Small intestine (tissue), 16 donors: ENCODE data around the gene HBM. TPM values are rescaled to one million over a fixed set of nuclear protein-coding genes. Genes with fewer than 3 reads are reported as not detected.

ENCODE experiments used
- DNase-seq, 2 donors: peaks; one replicate each; pipeline versions ENCODE4 v3.0.0 to v3.0.0-alpha.2; 2013
- FAIRE-seq: peaks from 2 replicates; lab custom pipeline; 2012; peaks lifted over from hg19 to GRCh38; lab: Jason Lieb, UNC
- H3K27ac ChIP-seq, 3 donors: one replicate each; pipeline ENCODE4 v1.5.1; 2013; ENCODE audit warnings: low read length in 2 of 3, mild to moderate bottlenecking in 2 of 3, control low read depth in 1 of 3, inconsistent platforms in 1 of 3, low read depth in 1 of 3, moderate library complexity in 1 of 3
- H3K27me3 ChIP-seq, 3 donors: one replicate each; pipeline ENCODE4 v1.6.1; 2013; ENCODE audit warnings: low read length in 3 of 3, inconsistent platforms in 1 of 3; ENCODE audit not compliant: control insufficient read depth in 3 of 3, insufficient read depth in 3 of 3
- H3K36me3 ChIP-seq, 3 donors: one replicate each; pipeline ENCODE4 v1.6.1; 2013; ENCODE audit warnings: low read length in 3 of 3, inconsistent platforms in 1 of 3, low read depth in 1 of 3, mild to moderate bottlenecking in 1 of 3, moderate library complexity in 1 of 3; ENCODE audit not compliant: control insufficient read depth in 3 of 3, insufficient read depth in 2 of 3
- H3K4me1 ChIP-seq, 3 donors: one replicate each; pipeline ENCODE4 v1.6.1; 2013; ENCODE audit warnings: low read length in 2 of 3, inconsistent platforms in 1 of 3, low read depth in 1 of 3, mild to moderate bottlenecking in 1 of 3, moderate library complexity in 1 of 3; ENCODE audit not compliant: control insufficient read depth in 3 of 3, insufficient read depth in 2 of 3
- H3K4me3 ChIP-seq, 3 donors: one replicate each; pipeline ENCODE4 v1.5.1; 2013; ENCODE audit warnings: low read length in 3 of 3, control low read depth in 1 of 3, inconsistent platforms in 1 of 3, low read depth in 1 of 3, mild to moderate bottlenecking in 1 of 3, moderate library complexity in 1 of 3
- H3K9me3 ChIP-seq, 2 donors: one replicate each; pipeline ENCODE4 v1.6.1; 2013; ENCODE audit warnings: low read depth in 1 of 2, low read length in 1 of 2; ENCODE audit not compliant: control insufficient read depth in 2 of 2, insufficient read depth in 1 of 2
- WGBS, 3 donors: extraction: QIAGEN DNeasy Blood & Tissue Kit; methylation state at CpG; one replicate each; pipeline ENCODE4 v1.1.7; 2013; 5-methylcytosine and 5-hydroxymethylcytosine counted together
- long read RNA-seq, 10 donors: transcript quantifications; one replicate each; lab custom pipeline, GENCODE V29; 2026
- polyA plus RNA-seq, 4 donors: library from polyadenylated mRNA; stranded (reverse) in 3 of 4; unstranded in 1 of 4; fragments of 200-250 nt in 3 of 4; fragments of 120-200 nt in 1 of 4; gene quantifications; one replicate each; pipeline versions ENCODE4 v1.2.1 to v1.2.3, GENCODE V29; 2013
- donor health status: healthy with polysubstance abuse.
- donor health status: control.
- donor health status: control.
- donor health status: Bipolar disorder and iron deficiency.
- donor health status: healthy.

The HBM gene, protein sequence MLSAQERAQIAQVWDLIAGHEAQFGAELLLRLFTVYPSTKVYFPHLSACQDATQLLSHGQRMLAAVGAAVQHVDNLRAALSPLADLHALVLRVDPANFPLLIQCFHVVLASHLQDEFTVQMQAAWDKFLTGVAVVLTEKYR
- polyA plus RNA-seq, result 1 to 10 TPM in 1 of 4 donors, not detected in 3; 1.8 TPM
- long read RNA-seq, donor 1, result 0 reads
- long read RNA-seq, donor 2, partial matches to known transcripts, result 0 of 2 reads
- long read RNA-seq, donor 2, other reads (novel, unspliced or antisense), result 0 of 2 reads
- long read RNA-seq, donor 3, partial matches to known transcripts, result 0 of 1 reads
- long read RNA-seq, donor 3, other reads (novel, unspliced or antisense), result 0 of 1 reads
- long read RNA-seq, donor 4, result 0 reads
- long read RNA-seq, donor 5, transcript HBM-201 (3 exons, 506 nt), result major isoform, 5 of 5 reads
- long read RNA-seq, donor 5, partial matches to known transcripts, result 0 of 5 reads
- long read RNA-seq, donor 5, other reads (novel, unspliced or antisense), result 0 of 5 reads
- long read RNA-seq, donor 6, result 0 reads
- long read RNA-seq, donor 7, transcript HBM-201 (3 exons, 506 nt), result major isoform, 17 of 17 reads
- long read RNA-seq, donor 7, partial matches to known transcripts, result 0 of 17 reads
- long read RNA-seq, donor 7, other reads (novel, unspliced or antisense), result 0 of 17 reads
- long read RNA-seq, donor 8, result 0 reads
- long read RNA-seq, donor 9, partial matches to known transcripts, result 0 of 1 reads
- long read RNA-seq, donor 9, other reads (novel, unspliced or antisense), result 0 of 1 reads
- long read RNA-seq, donor 10, transcript HBM-201 (3 exons, 506 nt), result major isoform, 13 of 42 reads
- long read RNA-seq, donor 10, partial matches to known transcripts, result 22 of 42 reads
- long read RNA-seq, donor 10, other reads (novel, unspliced or antisense), result 7 of 42 reads

DNA sequence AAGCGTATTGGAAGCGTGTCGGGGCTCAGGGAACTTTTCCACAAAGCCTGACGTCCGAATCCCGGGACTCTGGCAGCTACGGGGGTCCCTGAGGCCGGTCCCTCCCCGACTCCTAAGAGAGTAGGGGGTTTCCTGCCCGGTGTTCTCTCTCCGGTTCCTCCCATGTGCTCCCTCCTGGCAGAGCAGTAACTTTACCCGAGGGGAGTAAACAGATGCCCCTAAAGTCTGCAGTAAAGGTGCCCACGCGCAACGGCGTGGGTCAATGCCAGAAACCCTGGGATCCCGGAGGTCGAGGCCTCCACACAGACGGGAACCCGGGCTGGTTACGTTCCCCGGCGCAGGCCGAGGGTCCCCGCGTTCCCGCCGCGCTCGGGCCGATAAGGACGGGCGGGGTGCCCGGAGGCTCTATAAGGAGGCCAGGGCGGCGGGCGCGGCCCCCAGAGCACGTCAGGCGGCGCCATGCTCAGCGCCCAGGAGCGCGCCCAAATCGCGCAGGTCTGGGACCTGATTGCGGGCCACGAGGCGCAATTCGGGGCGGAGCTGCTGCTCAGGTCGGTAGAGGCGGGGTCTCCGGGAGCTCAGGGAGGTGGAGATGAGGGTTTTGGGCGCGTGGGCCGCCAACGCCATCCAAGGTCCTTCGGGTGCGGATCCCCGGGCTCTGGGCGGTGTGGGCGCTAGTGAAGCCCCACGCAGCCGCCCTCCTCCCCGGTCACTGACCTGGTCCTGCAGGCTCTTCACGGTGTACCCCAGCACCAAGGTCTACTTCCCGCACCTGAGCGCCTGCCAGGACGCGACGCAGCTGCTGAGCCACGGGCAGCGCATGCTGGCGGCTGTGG, at the start of gene HBM:
TSS of gene HBM (plus strand) at position 440 of the 836 bp plus-strand sequence. CDS start at position 460, 20 bp downstream.
- Histone ChIP-seq H3K36me3 (no peaks in the 10 kb centered on the region), H3K4me1 (peaks cover 0 to 6% (median 3%) of the 10 kb centered on the region in 3 donors), H3K27me3 (peaks cover 5 to 58% (median 33%) of the 10 kb centered on the region in 3 donors), H3K27ac (no peak within 1 kb of the TSS), H3K9me3 (no peaks in the 10 kb centered on the region), H3K4me3 (no peak within 1 kb of the TSS)
- DNase-seq, result no peak
- no peak for FAIRE-seq
- 3 to 4% (median 3%) methylated on average over 59 to 75 of the region's 75 CpGs for WGBS, 3 donors

DNA sequence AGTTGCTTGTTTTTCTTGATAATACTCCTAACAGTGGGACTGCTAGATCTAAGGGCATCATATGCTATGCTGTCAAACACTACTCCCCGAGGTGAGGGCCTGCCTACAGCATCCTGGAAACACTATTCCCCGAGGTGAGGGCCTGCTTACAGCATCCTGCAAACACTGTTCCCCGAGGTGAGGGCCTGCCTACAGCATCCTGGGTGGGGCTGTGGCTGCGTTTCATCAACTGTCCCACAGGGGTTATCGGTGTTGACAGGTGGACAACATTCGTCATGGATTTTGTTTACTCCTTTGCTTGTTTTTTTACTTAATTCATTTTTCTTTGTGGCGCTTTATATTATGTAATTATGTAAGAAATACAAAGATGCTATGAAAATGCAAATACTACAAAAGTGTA, 49.8 kb upstream of the HBM start:
- Histone ChIP-seq H3K27ac (no peak overlapping the region), H3K9me3 (no peaks in the 10 kb centered on the region), H3K27me3 (no peaks in the 10 kb centered on the region), H3K4me1 (peaks cover 0 to 15% (median 0%) of the 10 kb centered on the region in 3 donors), H3K36me3 (peaks cover 0 to 60% (median 0%) of the 10 kb centered on the region in 3 donors), H3K4me3 (no peak overlapping the region)
- FAIRE-seq, result no peak
- 67 to 80% (median 76%) methylated on average over 7 of the region's 7 CpGs for WGBS, 3 donors
- DNase-seq, result no peak

DNA sequence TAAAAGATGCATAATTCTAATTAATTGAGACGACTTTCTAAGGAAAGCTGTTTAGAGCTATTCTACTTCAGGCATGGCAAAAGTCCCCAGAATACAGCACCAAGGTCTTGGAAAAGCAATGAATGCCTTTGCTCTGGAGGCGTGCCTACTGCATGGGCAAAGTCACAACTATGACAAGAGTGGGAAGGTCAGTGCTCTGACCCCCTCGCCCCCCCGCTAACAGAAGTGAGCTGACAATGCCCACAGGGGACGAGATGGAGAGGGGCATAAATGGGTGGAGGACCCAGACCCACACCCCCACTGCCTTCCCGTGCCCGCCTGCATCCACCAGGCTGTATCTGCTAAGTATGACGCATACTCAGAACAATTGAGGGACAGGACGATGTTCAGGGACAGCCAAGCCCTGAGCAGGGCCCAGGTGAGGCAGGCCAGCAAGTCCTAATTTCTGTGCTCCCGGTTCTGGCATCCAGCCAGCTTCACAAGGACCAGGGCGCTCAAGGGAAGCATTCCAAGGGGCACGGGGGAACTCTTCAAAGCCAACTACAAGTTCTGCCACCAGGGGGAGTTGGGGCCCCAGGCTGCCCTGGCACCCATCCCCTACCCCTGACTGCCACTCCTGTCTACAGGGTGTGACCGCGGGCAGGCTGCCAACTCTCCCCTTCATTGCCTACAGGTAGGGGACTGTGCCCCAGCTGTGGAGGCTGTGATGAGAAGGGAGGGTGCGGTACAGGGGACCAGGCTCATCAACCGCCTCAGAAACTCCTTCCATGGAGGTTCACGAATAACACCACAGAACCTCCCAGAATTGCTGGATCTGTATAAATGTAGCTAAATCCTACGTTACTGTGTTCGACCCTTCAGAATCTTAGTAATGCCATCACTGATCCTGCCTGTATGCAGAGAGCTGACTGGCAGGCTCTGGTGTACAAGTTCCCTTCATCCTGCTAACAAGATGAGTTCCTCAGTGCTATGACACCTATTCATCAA, 48.1 kb upstream of the HBM start:
- H3K27ac ChIP-seq, result no peak overlapping the region
- no peaks in the 10 kb centered on the region for H3K9me3 ChIP-seq
- FAIRE-seq (no peak), DNase-seq (peak; percentile 78 to 87)
- WGBS, 3 donors, result 40 to 57% (median 51%) methylated on average over 19 of the region's 19 CpGs
- peaks cover 0 to 15% (median 0%) of the 10 kb centered on the region in 3 donors for H3K4me1 ChIP-seq
- H3K36me3 ChIP-seq, result peaks cover 0 to 49% (median 0%) of the 10 kb centered on the region in 3 donors
- no peaks in the 10 kb centered on the region for H3K27me3 ChIP-seq
- H3K4me3 ChIP-seq, result no peak overlapping the region

DNA sequence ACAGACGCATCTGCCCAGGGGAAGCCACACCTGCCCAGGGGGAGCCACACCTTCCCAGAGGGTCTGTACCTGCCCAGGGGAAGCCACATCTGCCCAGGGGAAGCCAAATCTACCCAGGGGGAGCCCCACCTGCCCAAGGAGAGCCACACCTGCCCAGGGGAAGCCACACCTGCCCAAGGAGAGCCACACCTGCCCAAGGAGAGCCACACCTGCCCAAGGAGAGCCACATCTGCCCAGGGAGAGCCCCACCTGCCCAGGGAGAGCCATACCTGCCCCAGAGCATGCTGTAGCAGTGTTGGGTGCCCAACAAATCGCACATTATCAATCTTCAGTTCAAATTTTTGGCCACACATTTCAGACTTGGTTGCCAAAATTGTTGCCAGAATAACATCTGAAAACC, 46.9 kb upstream of the HBM start:
- no peak for DNase-seq
- 74 to 88% (median 83%) methylated on average over 2 of the region's 2 CpGs for WGBS, 3 donors

DNA sequence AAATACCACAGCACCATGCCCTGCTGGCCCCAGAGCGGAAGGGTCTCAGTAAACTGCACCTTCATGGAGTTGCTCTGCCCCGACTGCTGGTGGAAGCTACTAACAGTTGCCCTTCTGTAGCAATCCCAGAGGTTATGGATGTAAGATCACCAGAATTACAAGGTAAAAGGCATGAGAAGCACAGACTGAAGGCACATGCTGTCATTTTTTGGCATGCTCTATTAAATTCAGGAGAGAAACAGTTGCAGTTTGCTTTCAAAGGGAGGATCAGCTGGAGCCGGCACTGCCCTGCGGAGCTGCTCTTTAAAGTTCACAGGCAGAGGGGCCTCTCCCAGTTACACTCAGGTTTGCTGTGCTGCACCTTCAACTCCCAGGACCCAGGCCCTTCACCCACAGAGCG, 46.5 kb upstream of the HBM start:
- no peak for DNase-seq
- Histone ChIP-seq H3K27ac (no peak overlapping the region), H3K4me1 (peaks cover 0 to 15% (median 0%) of the 10 kb centered on the region in 3 donors), H3K9me3 (no peaks in the 10 kb centered on the region), H3K27me3 (no peaks in the 10 kb centered on the region), H3K4me3 (no peak overlapping the region), H3K36me3 (peaks cover 0 to 47% (median 2%) of the 10 kb centered on the region in 3 donors)
- FAIRE-seq, result no peak
- WGBS, 3 donors, result 92 to 96% (median 92%) methylated on average over 5 of the region's 5 CpGs

More for the DNA sequence above, 46.9 kb upstream of the HBM start:
- Histone ChIP-seq H3K4me1 (peaks cover 0 to 15% (median 0%) of the 10 kb centered on the region in 3 donors), H3K27ac (no peak overlapping the region), H3K4me3 (no peak overlapping the region), H3K36me3 (peaks cover 0 to 47% (median 2%) of the 10 kb centered on the region in 3 donors), H3K9me3 (no peaks in the 10 kb centered on the region), H3K27me3 (no peaks in the 10 kb centered on the region)
- no peak for FAIRE-seq

DNA sequence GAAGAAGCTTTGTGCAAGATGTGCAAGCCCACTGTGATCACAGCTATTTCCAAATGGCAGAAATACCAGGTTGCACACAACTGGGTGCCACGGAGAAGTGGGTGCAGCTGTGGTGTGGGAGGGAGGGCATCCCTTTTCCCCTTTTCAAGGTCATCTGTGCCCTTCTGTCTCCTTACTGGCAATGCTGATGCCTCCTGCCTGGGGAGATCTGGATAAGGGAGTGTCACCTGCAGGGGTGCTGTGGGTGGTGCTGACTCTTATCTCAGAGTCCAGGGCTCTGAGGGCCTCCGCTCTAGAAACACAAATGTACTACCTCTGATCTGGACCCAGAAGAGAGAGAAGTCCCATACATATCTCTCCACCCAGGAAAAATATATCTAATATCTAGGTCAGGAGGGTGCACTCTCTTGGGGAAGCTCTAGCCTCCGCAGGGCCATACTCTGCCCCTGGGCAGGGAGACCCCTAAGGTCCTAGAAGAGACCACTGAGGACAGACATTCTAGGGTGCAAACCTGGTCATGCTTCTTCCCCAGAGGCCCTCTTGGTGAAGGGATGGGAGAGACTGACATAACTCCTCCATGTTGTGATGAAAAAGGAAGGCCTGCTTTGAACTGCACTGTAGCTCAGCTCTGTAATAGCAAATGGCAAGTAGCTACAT, 45.8 kb upstream of the HBM start:
- no peak overlapping the region for H3K4me3 ChIP-seq
- no peak for FAIRE-seq
- peaks cover 0 to 15% (median 0%) of the 10 kb centered on the region in 3 donors for H3K4me1 ChIP-seq
- no peaks in the 10 kb centered on the region for H3K27me3 ChIP-seq
- DNase-seq, result no peak
- H3K9me3 ChIP-seq, result no peaks in the 10 kb centered on the region
- H3K27ac ChIP-seq, result no peak overlapping the region
- peaks cover 0 to 50% (median 2%) of the 10 kb centered on the region in 3 donors for H3K36me3 ChIP-seq
- WGBS, 3 donors, result 77 to 84% (median 81%) methylated on average over 3 of the region's 3 CpGs

DNA sequence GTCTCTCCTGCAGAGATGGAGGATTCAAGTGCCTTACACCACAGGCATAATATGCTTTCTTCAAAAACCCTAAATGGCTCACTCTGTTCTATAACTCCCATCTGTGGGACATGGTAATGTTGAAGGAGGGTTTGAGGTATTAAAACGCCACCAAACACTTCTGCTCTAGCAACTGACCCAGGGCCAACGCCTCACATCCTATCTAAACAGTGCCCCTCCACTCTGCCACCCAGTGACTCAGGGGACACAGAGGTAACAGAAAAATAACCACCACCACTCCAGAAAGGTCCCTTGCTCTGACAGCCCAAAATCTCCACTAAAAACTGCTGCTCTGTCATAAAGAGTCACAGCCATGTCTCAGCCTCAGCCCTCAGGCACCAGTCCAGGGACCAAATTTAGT, 45.0 kb upstream of the HBM start:
- Histone ChIP-seq H3K27ac (no peak overlapping the region), H3K4me1 (peaks cover 0 to 15% (median 0%) of the 10 kb centered on the region in 3 donors), H3K4me3 (no peak overlapping the region), H3K36me3 (peaks cover 0 to 52% (median 2%) of the 10 kb centered on the region in 3 donors), H3K27me3 (no peaks in the 10 kb centered on the region), H3K9me3 (no peaks in the 10 kb centered on the region)
- FAIRE-seq (no peak), DNase-seq (no peak)
- WGBS, 3 donors, result 81 to 94% (median 94%) methylated on average over 2 of the region's 2 CpGs
